ENCODE measurements around the gene FILIP1.

DNA sequence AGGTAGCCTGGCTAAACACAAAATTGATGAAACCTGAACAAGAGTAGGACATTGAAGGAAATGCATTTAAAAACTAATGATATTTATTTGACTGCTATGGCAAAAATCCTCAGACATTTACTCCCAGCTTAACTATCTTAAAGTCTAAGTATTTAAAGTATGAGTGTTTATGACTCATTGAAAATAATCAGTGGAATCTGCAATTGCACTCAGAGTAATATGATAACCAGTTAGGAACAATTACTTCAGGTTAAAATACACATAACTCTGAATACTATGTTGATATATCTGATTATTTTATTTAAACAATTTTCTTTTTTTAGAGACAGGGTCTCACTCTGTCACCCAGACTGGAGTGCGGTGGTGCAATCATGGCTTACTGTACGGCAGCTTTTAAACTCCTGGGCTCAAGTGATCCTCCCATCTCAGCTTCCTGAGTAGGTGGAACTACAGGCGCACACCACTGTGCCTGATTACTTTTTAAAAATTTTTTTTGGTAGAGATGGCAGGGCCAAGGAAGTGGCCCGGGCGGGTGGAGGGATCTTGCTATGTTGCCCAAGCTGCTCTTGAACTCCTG, 43.9 kb downstream of the FILIP1 start:
- TF ChIP-seq, protein P1, sequence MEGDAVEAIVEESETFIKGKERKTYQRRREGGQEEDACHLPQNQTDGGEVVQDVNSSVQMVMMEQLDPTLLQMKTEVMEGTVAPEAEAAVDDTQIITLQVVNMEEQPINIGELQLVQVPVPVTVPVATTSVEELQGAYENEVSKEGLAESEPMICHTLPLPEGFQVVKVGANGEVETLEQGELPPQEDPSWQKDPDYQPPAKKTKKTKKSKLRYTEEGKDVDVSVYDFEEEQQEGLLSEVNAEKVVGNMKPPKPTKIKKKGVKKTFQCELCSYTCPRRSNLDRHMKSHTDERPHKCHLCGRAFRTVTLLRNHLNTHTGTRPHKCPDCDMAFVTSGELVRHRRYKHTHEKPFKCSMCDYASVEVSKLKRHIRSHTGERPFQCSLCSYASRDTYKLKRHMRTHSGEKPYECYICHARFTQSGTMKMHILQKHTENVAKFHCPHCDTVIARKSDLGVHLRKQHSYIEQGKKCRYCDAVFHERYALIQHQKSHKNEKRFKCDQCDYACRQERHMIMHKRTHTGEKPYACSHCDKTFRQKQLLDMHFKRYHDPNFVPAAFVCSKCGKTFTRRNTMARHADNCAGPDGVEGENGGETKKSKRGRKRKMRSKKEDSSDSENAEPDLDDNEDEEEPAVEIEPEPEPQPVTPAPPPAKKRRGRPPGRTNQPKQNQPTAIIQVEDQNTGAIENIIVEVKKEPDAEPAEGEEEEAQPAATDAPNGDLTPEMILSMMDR (IDR thresholded peaks at IDR 0.05), result no peak
- TF ChIP-seq, protein P2, sequence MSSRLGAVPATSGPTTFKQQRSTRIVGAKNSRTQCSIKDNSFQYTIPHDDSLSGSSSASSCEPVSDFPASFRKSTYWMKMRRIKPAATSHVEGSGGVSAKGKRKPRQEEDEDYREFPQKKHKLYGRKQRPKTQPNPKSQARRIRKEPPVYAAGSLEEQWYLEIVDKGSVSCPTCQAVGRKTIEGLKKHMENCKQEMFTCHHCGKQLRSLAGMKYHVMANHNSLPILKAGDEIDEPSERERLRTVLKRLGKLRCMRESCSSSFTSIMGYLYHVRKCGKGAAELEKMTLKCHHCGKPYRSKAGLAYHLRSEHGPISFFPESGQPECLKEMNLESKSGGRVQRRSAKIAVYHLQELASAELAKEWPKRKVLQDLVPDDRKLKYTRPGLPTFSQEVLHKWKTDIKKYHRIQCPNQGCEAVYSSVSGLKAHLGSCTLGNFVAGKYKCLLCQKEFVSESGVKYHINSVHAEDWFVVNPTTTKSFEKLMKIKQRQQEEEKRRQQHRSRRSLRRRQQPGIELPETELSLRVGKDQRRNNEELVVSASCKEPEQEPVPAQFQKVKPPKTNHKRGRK (CRISPR knock-in tag; IDR thresholded peaks at IDR 0.05; ENCODE audit: borderline replicate concordance), result no peak
- no peak for TF ChIP-seq TEAD4 (CRISPR knock-in tag; IDR thresholded peaks at IDR 0.05)
